HEK293 (cell line): ENCODE results near the gene PLA2G2E.

ENCODE experiments used
- WT1 ChIP-seq: fragments of 450-650 bp; formaldehyde crosslinking; IDR thresholded peaks from 2 replicates; pipeline ENCODE4 v1.5.1; 2016; ENCODE audit warnings: missing biosample characterization, missing genetic modification characterization
- ZNF121 ChIP-seq: fragments of 450-650 bp; formaldehyde crosslinking; IDR thresholded peaks from 2 replicates; pipeline ENCODE4 v1.5.1; 2016; ENCODE audit warnings: missing biosample characterization, missing genetic modification characterization
- ZNF175 ChIP-seq: fragments of 450-650 bp; formaldehyde crosslinking; IDR thresholded peaks from 2 replicates; pipeline ENCODE4 v1.5.1; 2016; ENCODE audit warnings: missing biosample characterization, missing genetic modification characterization
- ZNF335 ChIP-seq: fragments of 450-650 bp; formaldehyde crosslinking; conservative IDR thresholded peaks from 2 replicates; pipeline ENCODE4 v1.5.1; 2016; ENCODE audit warnings: missing biosample characterization, missing genetic modification characterization
- ZNF701 ChIP-seq: fragments of 450-650 bp; formaldehyde crosslinking; IDR thresholded peaks from 2 replicates; pipeline ENCODE4 v1.5.1; 2016; ENCODE audit warnings: missing biosample characterization, missing genetic modification characterization
- TF ChIP-seq, protein P1 (sequence below): fragments of 450-650 bp; formaldehyde crosslinking; IDR thresholded peaks from 2 replicates; pipeline ENCODE4 v1.5.1; 2016; ENCODE audit warnings: missing biosample characterization, missing genetic modification characterization
- TF ChIP-seq, protein P2 (sequence below): fragments of 450-650 bp; formaldehyde crosslinking; IDR thresholded peaks from 2 replicates; pipeline ENCODE4 v1.5.1; 2016; ENCODE audit warnings: missing biosample characterization, missing genetic modification characterization

DNA sequence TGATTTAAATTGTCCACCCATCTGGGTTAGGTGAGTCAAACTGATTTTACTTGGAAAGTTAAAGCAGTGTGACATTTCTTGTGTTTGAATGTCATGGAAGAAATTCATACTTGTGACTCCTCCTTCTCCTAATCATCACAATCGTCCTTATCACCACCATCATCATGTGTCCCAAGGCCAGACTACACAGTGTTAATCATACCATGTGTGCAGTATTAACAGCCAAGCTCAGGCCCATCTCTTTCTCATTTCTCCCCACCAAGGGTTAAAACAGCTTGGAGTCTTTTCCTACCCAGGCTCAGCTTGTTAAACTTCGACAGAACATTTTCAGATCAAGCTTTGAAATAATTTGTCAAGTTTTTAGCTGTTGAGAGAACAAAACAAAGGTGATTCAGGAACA is 22.5 kb upstream of the PLA2G2E start:
- TF ChIP-seq, protein P1, sequence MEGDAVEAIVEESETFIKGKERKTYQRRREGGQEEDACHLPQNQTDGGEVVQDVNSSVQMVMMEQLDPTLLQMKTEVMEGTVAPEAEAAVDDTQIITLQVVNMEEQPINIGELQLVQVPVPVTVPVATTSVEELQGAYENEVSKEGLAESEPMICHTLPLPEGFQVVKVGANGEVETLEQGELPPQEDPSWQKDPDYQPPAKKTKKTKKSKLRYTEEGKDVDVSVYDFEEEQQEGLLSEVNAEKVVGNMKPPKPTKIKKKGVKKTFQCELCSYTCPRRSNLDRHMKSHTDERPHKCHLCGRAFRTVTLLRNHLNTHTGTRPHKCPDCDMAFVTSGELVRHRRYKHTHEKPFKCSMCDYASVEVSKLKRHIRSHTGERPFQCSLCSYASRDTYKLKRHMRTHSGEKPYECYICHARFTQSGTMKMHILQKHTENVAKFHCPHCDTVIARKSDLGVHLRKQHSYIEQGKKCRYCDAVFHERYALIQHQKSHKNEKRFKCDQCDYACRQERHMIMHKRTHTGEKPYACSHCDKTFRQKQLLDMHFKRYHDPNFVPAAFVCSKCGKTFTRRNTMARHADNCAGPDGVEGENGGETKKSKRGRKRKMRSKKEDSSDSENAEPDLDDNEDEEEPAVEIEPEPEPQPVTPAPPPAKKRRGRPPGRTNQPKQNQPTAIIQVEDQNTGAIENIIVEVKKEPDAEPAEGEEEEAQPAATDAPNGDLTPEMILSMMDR (tag by site-specific recombination) = no peak
- TF ChIP-seq ZNF701 (tag by site-specific recombination) (no peak), WT1 (tag by site-specific recombination) (no peak), ZNF121 (tag by site-specific recombination) (no peak), ZNF335 (tag by site-specific recombination) (no peak), ZNF175 (tag by site-specific recombination) (no peak)
- TF ChIP-seq, protein P2, sequence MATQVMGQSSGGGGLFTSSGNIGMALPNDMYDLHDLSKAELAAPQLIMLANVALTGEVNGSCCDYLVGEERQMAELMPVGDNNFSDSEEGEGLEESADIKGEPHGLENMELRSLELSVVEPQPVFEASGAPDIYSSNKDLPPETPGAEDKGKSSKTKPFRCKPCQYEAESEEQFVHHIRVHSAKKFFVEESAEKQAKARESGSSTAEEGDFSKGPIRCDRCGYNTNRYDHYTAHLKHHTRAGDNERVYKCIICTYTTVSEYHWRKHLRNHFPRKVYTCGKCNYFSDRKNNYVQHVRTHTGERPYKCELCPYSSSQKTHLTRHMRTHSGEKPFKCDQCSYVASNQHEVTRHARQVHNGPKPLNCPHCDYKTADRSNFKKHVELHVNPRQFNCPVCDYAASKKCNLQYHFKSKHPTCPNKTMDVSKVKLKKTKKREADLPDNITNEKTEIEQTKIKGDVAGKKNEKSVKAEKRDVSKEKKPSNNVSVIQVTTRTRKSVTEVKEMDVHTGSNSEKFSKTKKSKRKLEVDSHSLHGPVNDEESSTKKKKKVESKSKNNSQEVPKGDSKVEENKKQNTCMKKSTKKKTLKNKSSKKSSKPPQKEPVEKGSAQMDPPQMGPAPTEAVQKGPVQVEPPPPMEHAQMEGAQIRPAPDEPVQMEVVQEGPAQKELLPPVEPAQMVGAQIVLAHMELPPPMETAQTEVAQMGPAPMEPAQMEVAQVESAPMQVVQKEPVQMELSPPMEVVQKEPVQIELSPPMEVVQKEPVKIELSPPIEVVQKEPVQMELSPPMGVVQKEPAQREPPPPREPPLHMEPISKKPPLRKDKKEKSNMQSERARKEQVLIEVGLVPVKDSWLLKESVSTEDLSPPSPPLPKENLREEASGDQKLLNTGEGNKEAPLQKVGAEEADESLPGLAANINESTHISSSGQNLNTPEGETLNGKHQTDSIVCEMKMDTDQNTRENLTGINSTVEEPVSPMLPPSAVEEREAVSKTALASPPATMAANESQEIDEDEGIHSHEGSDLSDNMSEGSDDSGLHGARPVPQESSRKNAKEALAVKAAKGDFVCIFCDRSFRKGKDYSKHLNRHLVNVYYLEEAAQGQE (tag by site-specific recombination) = no peak
